GM23338 (cell line): Measurements from ENCODE around the gene WNT5A.

ENCODE experiments used
- CREB1 ChIP-seq: fragments of 250-450 bp; sonication (Bioruptor Pico); IDR thresholded peaks from 2 replicates; pipeline ENCODE4 v1.5.0; 2020; ENCODE audit warnings: low read depth, mild to moderate bottlenecking, moderate library complexity
- EZH2 ChIP-seq: fragments of 200-600 bp; sonication (generic); IDR thresholded peaks from one replicate; pipeline ENCODE4 v1.8.0; 2017; ENCODE audit warnings: antibody characterized with exemption, mild to moderate bottlenecking, low read depth; ENCODE audit not compliant: unreplicated experiment
- EZH2phosphoT487 ChIP-seq: fragments of 200-600 bp; sonication (generic); IDR thresholded peaks from one replicate; pipeline ENCODE4 v1.8.1; 2018; ENCODE audit warnings: antibody characterized with exemption; ENCODE audit not compliant: unreplicated experiment
- JUNB ChIP-seq: IDR thresholded peaks from one replicate; pipeline ENCODE4 v1.6.1; 2016; ENCODE audit warnings: antibody characterized with exemption; ENCODE audit not compliant: unreplicated experiment
- POLR2AphosphoS5 ChIP-seq: IDR thresholded peaks from 2 replicates; pipeline ENCODE4 v1.6.1; 2016; ENCODE audit warnings: antibody characterized with exemption, low read depth
- STAT1 ChIP-seq: IDR thresholded peaks from one replicate; pipeline ENCODE4 v1.6.1; 2016; ENCODE audit warnings: antibody characterized with exemption; ENCODE audit not compliant: unreplicated experiment
- TF ChIP-seq, protein P1 (sequence below), 2 experiments: fragments of 200-600 bp in 1 of 2; sonication (generic) in 1 of 2; conservative IDR thresholded peaks; 2 replicates each; pipeline versions ENCODE4 v1.5.1 to v1.6.1; 2016 to 2017; ENCODE audit warnings: antibody characterized with exemption in 2 of 2, low read depth in 2 of 2, mild to moderate bottlenecking in 2 of 2, moderate library complexity in 1 of 2
- TF ChIP-seq, protein P2 (sequence below): IDR thresholded peaks from one replicate; pipeline ENCODE4 v1.6.1; 2018; ENCODE audit warnings: antibody characterized with exemption; ENCODE audit not compliant: unreplicated experiment
- TF ChIP-seq, protein P3 (sequence below): fragments of 250-450 bp; sonication (Bioruptor Pico); IDR thresholded peaks from 2 replicates; pipeline ENCODE4 v1.5.0; 2020; ENCODE audit warnings: mild to moderate bottlenecking, moderate library complexity
- TF ChIP-seq, protein P4 (sequence below): IDR thresholded peaks from 2 replicates; pipeline ENCODE4 v1.6.1; 2016; ENCODE audit warnings: antibody characterized with exemption

DNA sequence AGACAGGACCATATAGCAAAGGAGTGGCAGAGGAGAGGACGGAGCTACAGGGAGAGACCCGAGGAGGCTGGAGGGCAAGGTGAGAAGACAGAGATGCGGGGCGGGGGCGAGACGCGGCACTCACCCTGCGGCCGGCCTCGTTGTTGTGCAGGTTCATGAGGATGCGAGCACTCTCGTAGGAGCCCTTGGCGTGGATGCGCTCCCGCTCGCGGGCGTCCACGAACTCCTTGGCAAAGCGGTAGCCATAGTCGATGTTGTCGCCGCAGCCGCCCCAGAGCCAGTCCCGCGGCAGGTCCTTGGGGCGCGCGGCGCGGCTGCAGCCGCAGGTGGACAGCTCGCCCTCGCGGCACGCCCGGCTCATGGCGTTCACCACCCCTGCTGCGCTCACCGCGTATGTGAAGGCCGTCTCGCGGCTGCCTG, 12.9 kb downstream of the WNT5A start:
- TF ChIP-seq, protein P1, sequence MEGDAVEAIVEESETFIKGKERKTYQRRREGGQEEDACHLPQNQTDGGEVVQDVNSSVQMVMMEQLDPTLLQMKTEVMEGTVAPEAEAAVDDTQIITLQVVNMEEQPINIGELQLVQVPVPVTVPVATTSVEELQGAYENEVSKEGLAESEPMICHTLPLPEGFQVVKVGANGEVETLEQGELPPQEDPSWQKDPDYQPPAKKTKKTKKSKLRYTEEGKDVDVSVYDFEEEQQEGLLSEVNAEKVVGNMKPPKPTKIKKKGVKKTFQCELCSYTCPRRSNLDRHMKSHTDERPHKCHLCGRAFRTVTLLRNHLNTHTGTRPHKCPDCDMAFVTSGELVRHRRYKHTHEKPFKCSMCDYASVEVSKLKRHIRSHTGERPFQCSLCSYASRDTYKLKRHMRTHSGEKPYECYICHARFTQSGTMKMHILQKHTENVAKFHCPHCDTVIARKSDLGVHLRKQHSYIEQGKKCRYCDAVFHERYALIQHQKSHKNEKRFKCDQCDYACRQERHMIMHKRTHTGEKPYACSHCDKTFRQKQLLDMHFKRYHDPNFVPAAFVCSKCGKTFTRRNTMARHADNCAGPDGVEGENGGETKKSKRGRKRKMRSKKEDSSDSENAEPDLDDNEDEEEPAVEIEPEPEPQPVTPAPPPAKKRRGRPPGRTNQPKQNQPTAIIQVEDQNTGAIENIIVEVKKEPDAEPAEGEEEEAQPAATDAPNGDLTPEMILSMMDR (conservative IDR thresholded peaks at IDR 0.05; ENCODE audit: low read depth in 2 of 2), result no peak
- TF ChIP-seq EZH2 (peak; percentile 30), POLR2AphosphoS5 (no peak), EZH2phosphoT487 (peak; percentile 39), JUNB (no peak), STAT1 (no peak), CREB1 (CRISPR knock-in tag) (no peak)
- TF ChIP-seq, protein P2, sequence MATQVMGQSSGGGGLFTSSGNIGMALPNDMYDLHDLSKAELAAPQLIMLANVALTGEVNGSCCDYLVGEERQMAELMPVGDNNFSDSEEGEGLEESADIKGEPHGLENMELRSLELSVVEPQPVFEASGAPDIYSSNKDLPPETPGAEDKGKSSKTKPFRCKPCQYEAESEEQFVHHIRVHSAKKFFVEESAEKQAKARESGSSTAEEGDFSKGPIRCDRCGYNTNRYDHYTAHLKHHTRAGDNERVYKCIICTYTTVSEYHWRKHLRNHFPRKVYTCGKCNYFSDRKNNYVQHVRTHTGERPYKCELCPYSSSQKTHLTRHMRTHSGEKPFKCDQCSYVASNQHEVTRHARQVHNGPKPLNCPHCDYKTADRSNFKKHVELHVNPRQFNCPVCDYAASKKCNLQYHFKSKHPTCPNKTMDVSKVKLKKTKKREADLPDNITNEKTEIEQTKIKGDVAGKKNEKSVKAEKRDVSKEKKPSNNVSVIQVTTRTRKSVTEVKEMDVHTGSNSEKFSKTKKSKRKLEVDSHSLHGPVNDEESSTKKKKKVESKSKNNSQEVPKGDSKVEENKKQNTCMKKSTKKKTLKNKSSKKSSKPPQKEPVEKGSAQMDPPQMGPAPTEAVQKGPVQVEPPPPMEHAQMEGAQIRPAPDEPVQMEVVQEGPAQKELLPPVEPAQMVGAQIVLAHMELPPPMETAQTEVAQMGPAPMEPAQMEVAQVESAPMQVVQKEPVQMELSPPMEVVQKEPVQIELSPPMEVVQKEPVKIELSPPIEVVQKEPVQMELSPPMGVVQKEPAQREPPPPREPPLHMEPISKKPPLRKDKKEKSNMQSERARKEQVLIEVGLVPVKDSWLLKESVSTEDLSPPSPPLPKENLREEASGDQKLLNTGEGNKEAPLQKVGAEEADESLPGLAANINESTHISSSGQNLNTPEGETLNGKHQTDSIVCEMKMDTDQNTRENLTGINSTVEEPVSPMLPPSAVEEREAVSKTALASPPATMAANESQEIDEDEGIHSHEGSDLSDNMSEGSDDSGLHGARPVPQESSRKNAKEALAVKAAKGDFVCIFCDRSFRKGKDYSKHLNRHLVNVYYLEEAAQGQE, result no peak
- TF ChIP-seq, protein P3, sequence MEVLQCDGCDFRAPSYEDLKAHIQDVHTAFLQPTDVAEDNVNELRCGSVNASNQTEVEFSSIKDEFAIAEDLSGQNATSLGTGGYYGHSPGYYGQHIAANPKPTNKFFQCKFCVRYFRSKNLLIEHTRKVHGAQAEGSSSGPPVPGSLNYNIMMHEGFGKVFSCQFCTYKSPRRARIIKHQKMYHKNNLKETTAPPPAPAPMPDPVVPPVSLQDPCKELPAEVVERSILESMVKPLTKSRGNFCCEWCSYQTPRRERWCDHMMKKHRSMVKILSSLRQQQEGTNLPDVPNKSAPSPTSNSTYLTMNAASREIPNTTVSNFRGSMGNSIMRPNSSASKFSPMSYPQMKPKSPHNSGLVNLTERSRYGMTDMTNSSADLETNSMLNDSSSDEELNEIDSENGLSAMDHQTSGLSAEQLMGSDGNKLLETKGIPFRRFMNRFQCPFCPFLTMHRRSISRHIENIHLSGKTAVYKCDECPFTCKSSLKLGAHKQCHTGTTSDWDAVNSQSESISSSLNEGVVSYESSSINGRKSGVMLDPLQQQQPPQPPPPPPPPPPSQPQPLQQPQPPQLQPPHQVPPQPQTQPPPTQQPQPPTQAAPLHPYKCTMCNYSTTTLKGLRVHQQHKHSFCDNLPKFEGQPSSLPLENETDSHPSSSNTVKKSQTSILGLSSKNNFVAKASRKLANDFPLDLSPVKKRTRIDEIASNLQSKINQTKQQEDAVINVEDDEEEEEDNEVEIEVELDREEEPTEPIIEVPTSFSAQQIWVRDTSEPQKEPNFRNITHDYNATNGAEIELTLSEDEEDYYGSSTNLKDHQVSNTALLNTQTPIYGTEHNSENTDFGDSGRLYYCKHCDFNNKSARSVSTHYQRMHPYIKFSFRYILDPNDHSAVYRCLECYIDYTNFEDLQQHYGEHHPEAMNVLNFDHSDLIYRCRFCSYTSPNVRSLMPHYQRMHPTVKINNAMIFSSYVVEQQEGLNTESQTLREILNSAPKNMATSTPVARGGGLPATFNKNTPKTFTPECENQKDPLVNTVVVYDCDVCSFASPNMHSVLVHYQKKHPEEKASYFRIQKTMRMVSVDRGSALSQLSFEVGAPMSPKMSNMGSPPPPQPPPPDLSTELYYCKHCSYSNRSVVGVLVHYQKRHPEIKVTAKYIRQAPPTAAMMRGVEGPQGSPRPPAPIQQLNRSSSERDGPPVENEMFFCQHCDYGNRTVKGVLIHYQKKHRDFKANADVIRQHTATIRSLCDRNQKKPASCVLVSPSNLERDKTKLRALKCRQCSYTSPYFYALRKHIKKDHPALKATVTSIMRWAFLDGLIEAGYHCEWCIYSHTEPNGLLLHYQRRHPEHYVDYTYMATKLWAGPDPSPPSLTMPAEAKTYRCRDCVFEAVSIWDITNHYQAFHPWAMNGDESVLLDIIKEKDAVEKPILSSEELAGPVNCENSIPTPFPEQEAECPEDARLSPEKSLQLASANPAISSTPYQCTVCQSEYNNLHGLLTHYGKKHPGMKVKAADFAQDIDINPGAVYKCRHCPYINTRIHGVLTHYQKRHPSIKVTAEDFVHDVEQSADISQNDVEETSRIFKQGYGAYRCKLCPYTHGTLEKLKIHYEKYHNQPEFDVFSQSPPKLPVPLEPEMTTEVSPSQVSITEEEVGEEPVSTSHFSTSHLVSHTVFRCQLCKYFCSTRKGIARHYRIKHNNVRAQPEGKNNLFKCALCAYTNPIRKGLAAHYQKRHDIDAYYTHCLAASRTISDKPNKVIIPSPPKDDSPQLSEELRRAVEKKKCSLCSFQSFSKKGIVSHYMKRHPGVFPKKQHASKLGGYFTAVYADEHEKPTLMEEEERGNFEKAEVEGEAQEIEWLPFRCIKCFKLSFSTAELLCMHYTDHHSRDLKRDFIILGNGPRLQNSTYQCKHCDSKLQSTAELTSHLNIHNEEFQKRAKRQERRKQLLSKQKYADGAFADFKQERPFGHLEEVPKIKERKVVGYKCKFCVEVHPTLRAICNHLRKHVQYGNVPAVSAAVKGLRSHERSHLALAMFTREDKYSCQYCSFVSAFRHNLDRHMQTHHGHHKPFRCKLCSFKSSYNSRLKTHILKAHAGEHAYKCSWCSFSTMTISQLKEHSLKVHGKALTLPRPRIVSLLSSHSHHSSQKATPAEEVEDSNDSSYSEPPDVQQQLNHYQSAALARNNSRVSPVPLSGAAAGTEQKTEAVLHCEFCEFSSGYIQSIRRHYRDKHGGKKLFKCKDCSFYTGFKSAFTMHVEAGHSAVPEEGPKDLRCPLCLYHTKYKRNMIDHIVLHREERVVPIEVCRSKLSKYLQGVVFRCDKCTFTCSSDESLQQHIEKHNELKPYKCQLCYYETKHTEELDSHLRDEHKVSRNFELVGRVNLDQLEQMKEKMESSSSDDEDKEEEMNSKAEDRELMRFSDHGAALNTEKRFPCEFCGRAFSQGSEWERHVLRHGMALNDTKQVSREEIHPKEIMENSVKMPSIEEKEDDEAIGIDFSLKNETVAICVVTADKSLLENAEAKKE (CRISPR knock-in tag), result no peak
- TF ChIP-seq, protein P4, sequence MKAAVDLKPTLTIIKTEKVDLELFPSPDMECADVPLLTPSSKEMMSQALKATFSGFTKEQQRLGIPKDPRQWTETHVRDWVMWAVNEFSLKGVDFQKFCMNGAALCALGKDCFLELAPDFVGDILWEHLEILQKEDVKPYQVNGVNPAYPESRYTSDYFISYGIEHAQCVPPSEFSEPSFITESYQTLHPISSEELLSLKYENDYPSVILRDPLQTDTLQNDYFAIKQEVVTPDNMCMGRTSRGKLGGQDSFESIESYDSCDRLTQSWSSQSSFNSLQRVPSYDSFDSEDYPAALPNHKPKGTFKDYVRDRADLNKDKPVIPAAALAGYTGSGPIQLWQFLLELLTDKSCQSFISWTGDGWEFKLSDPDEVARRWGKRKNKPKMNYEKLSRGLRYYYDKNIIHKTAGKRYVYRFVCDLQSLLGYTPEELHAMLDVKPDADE, result no peak
